Spinal cord (tissue), 10 donors: ENCODE data around the gene PPID. TPM values are rescaled to one million over a fixed set of nuclear protein-coding genes. Genes with fewer than 3 reads are reported as not detected.
"Not testable (repeated sequence)": the region's sequence is repeated elsewhere in the genome, so short reads cannot be mapped to it uniquely, and the experiment has no call there.

ENCODE experiments used
- DNase-seq, 6 donors: peaks; one replicate each; pipeline versions ENCODE4 v3.0.0 to v3.0.0-alpha.2; 2013 to 2015; ENCODE audit warnings: low spot score in 6 of 6, low read depth in 4 of 6
- H3K27ac ChIP-seq: one replicate; pipeline ENCODE4 v1.5.1; 2013; ENCODE audit warnings: low read depth, low read length, control low read depth
- H3K27me3 ChIP-seq: one replicate; pipeline ENCODE4 v1.6.1; 2013; ENCODE audit warnings: low read length; ENCODE audit not compliant: control insufficient read depth, insufficient read depth
- H3K36me3 ChIP-seq: one replicate; pipeline ENCODE4 v1.6.1; 2013; ENCODE audit warnings: low read length; ENCODE audit not compliant: control insufficient read depth, insufficient read depth
- H3K4me1 ChIP-seq: one replicate; pipeline ENCODE4 v1.6.1; 2013; ENCODE audit warnings: low read length; ENCODE audit not compliant: control insufficient read depth, insufficient read depth
- H3K4me3 ChIP-seq: one replicate; pipeline ENCODE4 v1.5.1; 2013; ENCODE audit warnings: low read depth, low read length, control low read depth
- H3K9me3 ChIP-seq: one replicate; pipeline ENCODE4 v1.6.1; 2013; ENCODE audit warnings: low read length; ENCODE audit not compliant: control insufficient read depth, insufficient read depth
- WGBS: methylation state at CpG from one replicate; pipeline ENCODE4 v1.1.5; 2013; ENCODE audit warnings: missing lambda C conversion rate; ENCODE audit not compliant: insufficient coverage; 5-methylcytosine and 5-hydroxymethylcytosine counted together
- polyA plus RNA-seq, 2 donors: library from polyadenylated mRNA; unstranded; fragments of 120-200 nt; gene quantifications; one replicate each; pipeline ENCODE4 v1.2.1, GENCODE V29; 2013; ENCODE audit not compliant: insufficient read length in 2 of 2
- total RNA-seq, 2 donors: library from RNA; depleted of rRNA in 1 of 2; stranded (reverse); fragments of 120-200 nt in 1 of 2; fragments of >200 nt in 1 of 2; gene quantifications; one replicate each; pipeline versions ENCODE4 v1.2.3 to v1.2.4, GENCODE V29; 2013 to 2014
- donor health status: healthy.

Gene PPID
- total and polyA plus RNA-seq, 4 donors: 29.4 to 57.0 (median 41.7) TPM

DNA sequence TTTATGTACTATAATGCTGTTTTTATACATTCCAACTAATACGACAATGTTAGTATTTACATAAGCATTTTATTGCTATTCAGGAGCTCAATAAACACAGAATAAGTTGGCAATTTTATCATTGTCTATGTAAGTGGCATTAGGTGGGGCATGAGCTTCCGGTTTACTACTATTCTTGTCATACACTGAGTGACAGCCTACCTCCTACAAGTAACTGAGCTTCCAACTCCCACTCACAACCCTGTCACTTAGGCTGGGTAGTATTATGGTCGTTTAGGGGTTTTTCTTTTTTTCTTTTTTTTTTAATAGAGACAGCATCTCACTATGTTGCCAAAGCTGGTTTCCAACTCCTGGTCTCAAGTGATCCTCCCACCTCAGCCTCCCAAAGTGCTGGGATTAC, 7.4 kb downstream of the PPID start:
- no peaks in the 10 kb centered on the region for H3K4me1 ChIP-seq
- no peaks in the 10 kb centered on the region for H3K9me3 ChIP-seq
- H3K36me3 ChIP-seq: peaks cover 21% of the 10 kb centered on the region
- no peaks in the 10 kb centered on the region for H3K27me3 ChIP-seq
- DNase-seq: no peak
- WGBS: no CpG with 5 or more reads among the region's 3 CpGs
- no peak overlapping the region for H3K4me3 ChIP-seq
- no peak overlapping the region for H3K27ac ChIP-seq

DNA sequence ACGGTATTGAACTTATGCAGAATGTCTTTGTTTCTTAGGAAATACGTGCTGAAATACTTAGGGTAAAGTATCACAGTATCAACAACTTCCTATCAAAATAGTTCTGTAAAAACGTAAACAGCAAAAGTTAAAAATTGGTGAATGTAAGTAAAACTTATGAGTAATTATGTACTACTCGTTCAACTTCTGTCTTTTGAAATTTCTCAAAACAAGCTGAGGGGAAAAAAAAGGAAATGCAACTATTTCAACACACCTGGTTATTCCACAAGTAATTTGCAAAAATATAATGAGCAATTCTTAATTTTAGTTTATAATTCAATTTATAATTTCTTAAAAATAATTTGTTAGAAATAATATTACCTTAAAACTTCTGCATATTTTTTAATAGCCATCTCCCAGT, 8.3 kb downstream of the PPID start:
- H3K36me3 ChIP-seq: peaks cover 21% of the 10 kb centered on the region
- no CpG with 5 or more reads among the region's 4 CpGs for WGBS
- no peaks in the 10 kb centered on the region for H3K9me3 ChIP-seq
- no peak for DNase-seq
- no peak overlapping the region for H3K27ac ChIP-seq
- no peak overlapping the region for H3K4me3 ChIP-seq
- no peaks in the 10 kb centered on the region for H3K4me1 ChIP-seq
- no peaks in the 10 kb centered on the region for H3K27me3 ChIP-seq

DNA sequence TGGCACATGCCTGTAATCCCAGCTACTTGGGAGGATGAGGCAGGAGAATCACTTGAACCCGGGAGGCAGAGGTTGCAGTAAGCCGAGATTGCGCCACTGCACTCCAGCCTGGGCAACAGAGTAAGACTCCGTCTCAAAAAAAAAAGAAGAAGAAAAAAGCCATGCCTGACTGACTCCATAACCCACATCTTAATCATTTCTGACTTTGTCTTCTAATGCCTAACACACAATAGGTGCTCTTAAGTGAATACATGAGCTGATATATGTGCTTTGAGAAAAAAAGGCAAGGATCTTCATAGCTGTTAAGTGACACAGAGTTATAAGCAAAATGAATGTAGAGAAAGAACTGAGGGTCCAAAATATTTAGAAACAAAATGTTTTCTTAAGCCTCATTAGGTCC, 10.6 kb downstream of the PPID start:
- not testable (repeated sequence) for H3K4me3 ChIP-seq, H3K4me1 ChIP-seq, H3K27me3 ChIP-seq, H3K27ac ChIP-seq, H3K9me3 ChIP-seq, DNase-seq
- WGBS: no CpG with 5 or more reads among the region's 4 CpGs
- peaks cover 24% of the 10 kb centered on the region for H3K36me3 ChIP-seq

DNA sequence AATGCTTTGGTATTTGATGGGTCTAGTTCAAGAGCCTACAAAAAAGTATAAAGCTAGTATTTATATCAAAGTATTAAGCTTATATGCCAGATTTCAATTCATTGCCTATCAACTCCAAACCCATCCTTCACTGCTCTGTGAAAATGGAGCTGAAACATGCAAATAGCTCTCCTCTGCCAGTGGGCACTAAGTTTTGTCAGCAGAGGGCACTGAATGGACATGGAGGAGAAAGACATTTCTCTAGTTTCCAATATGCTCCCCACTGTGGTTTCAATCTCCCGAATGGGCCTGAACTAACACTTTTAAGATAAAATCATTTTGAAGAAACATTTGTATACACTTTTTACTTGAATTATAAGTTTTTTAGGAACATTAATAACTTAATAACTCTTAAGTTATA, 12.4 kb downstream of the PPID start:
- H3K4me1 ChIP-seq: no peaks in the 10 kb centered on the region
- no peak overlapping the region for H3K27ac ChIP-seq
- peak in 2 of 6 donors; percentile 17 to 22 for DNase-seq
- H3K36me3 ChIP-seq: peaks cover 21% of the 10 kb centered on the region
- no peak overlapping the region for H3K4me3 ChIP-seq
- no CpG with 5 or more reads among the region's 1 CpG for WGBS
- no peaks in the 10 kb centered on the region for H3K27me3 ChIP-seq
- H3K9me3 ChIP-seq: no peaks in the 10 kb centered on the region

DNA sequence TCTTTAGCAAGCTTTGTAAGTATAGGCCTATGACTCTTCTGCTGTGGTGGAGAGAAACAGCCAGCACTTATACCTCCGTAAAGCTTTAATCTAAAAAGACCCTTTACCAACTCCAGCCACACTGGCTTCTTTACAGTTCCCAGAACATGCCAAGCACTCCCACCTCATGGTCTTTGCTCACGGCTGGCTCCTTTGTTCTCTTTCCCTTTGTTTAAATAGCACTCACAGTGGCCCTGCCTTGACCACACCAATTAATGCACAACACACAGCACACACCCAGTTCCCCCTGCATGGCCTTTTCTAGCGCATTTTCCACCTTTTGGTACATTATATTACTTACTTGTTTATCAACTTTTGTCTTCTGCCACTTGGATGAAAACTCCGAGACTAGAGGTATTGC, 18.9 kb downstream of the PPID start:
- H3K36me3 ChIP-seq: peaks cover 13% of the 10 kb centered on the region
- DNase-seq: no peak
- 62% methylated on average over 3 of the region's 4 CpGs for WGBS
- no peaks in the 10 kb centered on the region for H3K9me3 ChIP-seq
- no peaks in the 10 kb centered on the region for H3K27me3 ChIP-seq
- H3K4me3 ChIP-seq: no peak overlapping the region
- H3K27ac ChIP-seq: no peak overlapping the region
- no peaks in the 10 kb centered on the region for H3K4me1 ChIP-seq

DNA sequence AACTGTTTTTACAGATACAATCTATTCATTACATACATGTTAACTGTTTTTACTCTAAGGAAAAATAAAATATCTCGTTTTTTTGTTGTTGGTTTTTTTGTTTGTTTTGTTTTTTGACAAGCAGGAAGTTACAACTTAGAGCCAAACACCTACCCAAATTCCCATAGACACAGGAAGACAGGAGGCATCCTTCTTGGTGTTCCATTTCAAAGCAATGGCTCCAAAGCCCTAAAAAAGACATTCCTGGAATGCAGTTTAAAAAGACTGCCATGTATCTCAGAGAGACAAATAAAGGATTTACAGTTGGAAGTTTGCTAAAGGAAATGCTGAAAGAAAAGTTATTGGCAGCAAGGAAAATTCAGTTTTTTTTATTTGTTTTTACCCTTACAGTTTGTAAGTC, 34.4 kb downstream of the PPID start:
- Histone ChIP-seq H3K27me3 (no peaks in the 10 kb centered on the region), H3K27ac (no peak overlapping the region), H3K9me3 (no peaks in the 10 kb centered on the region), H3K4me3 (no peak overlapping the region), H3K36me3 (peaks cover 13% of the 10 kb centered on the region), H3K4me1 (no peaks in the 10 kb centered on the region)
- WGBS: no CpG with 5 or more reads among the region's 1 CpG
- no peak for DNase-seq

DNA sequence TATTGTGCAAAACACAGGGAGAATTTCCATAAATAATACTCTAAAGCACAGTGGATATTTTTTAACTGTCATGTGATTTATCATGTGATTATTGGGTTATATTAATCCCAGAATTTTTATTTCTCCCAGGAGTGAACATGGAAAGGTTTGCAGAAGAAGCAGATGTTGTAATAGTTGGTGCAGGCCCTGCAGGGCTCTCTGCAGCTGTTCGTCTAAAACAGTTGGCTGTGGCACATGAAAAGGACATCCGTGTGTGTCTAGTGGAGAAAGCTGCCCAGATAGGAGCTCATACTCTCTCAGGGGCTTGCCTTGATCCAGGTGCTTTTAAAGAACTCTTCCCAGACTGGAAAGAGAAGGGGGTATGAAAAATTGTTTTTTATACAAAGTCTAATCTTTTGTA, 41.1 kb downstream of the PPID start:
- DNase-seq: peak in 1 of 6 donors; percentile 37
- Histone ChIP-seq H3K27me3 (no peaks in the 10 kb centered on the region), H3K36me3 (peaks cover 2% of the 10 kb centered on the region), H3K27ac (no peak overlapping the region), H3K4me1 (no peaks in the 10 kb centered on the region), H3K9me3 (no peaks in the 10 kb centered on the region), H3K4me3 (no peak overlapping the region)
- 58% methylated on average over 2 of the region's 2 CpGs for WGBS

DNA sequence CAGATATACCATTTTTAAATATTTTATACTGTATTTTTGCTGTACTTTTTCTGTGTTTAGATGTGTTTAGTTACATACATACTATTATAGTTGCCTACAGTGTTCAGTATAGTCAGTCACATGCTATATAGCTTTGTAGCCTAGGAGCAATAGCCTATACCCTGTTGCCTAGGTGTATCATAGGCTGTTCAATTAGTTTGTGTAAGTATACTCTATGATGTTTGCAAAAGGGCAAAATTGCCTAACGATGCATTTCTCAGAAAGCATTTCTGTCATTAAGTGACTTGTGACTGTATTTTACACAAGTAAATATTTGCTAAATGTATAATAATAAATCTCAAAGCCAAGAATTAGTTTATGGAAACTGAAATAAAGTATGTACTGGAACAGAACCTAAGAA, 41.6 kb downstream of the PPID start:
- H3K4me1 ChIP-seq: no peaks in the 10 kb centered on the region

DNA sequence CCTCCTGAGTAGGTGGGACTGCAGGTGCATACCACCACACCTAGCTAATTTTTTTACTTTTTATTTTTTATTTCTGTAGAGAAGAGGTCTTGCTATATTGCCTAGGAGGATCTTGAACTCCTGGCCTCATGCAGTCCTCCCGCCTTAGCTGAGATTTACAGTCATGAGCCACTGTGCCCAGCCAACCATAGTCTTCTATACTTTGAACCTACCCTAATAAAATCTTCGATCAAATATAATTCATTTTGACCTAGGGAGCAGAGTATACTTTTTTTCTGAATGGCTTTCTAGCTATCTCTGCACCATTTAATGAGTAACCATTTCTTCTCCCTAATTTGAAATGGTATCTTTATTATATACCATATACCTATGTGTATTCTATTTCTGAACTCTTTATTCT, 44.4 kb downstream of the PPID start:
- Histone ChIP-seq H3K27me3 (no peaks in the 10 kb centered on the region), H3K4me3 (no peak overlapping the region), H3K4me1 (no peaks in the 10 kb centered on the region), H3K27ac (no peak overlapping the region), H3K36me3 (no peaks in the 10 kb centered on the region), H3K9me3 (no peaks in the 10 kb centered on the region)
- no peak for DNase-seq
- WGBS: no CpG with 5 or more reads among the region's 2 CpGs

More for the DNA sequence above, 41.6 kb downstream of the PPID start:
- H3K27me3 ChIP-seq: no peaks in the 10 kb centered on the region
- H3K27ac ChIP-seq: no peak overlapping the region
- H3K4me3 ChIP-seq: no peak overlapping the region
- H3K36me3 ChIP-seq: peaks cover 2% of the 10 kb centered on the region
- no peaks in the 10 kb centered on the region for H3K9me3 ChIP-seq
- no peak for DNase-seq
- no CpG with 5 or more reads among the region's 1 CpG for whole genome bisulfite sequencing

DNA sequence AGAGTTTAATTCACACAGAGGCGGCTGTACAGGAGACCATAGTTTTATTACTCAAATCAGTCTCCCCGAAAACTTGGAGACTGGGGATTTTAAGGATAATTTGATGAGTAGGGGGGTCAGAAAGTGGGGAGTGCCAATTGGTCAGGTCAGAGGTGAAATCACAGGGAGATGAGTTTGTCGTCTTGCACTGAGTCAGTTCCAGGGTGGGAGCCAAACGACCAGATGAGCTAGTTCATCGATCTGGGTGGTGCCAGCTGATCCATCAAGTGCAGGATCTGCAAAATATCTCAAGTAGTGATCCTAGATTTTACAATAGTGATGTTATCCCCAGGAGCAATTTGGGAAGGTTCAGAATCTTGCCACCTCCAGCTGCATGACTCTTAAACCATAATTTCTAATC, 47.1 kb downstream of the PPID start:
- no peaks in the 10 kb centered on the region for H3K36me3 ChIP-seq
- no peak overlapping the region for H3K4me3 ChIP-seq
- DNase-seq: no peak
- 100% methylated on average over 3 of the region's 5 CpGs for WGBS
- no peaks in the 10 kb centered on the region for H3K9me3 ChIP-seq
- no peaks in the 10 kb centered on the region for H3K27me3 ChIP-seq
- H3K4me1 ChIP-seq: peaks cover 13% of the 10 kb centered on the region
- H3K27ac ChIP-seq: no peak overlapping the region
